NOMO-1 (cell line): Measurements from ENCODE around the gene KCNK10.

Experiments
- DNase-seq, 2 experiments: peaks; one replicate each; lab custom pipeline; 2025; ENCODE audit not compliant: unreplicated experiment in 2 of 2; lab: John Stamatoyannopoulos, UW

The KCNK10 gene, protein sequence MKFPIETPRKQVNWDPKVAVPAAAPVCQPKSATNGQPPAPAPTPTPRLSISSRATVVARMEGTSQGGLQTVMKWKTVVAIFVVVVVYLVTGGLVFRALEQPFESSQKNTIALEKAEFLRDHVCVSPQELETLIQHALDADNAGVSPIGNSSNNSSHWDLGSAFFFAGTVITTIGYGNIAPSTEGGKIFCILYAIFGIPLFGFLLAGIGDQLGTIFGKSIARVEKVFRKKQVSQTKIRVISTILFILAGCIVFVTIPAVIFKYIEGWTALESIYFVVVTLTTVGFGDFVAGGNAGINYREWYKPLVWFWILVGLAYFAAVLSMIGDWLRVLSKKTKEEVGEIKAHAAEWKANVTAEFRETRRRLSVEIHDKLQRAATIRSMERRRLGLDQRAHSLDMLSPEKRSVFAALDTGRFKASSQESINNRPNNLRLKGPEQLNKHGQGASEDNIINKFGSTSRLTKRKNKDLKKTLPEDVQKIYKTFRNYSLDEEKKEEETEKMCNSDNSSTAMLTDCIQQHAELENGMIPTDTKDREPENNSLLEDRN

DNA sequence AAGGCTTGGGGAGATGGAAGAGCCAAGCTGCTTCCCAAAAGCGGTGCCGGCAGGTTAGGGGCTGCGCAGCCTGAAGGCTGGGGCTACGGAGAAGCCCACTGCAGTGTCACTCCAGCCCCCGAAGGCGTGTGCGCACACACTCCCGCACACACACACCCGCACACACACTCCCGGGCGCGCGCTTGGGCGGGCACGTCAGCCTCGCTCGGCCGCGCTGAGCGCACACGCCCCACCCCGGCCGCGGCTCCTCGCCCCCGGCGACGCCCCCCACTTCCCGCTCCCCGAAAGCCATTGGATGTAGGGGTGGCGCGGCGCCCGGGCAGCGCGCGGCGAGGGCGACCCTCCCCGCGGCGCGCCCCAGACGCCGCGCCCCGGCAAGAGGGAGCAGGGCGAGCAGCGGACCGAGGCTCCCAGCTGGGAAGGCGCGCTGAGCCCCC lies at the start of gene KCNK10:
Gene KCNK10, minus strand, starts transcription at position 184 of the 437 bp plus-strand sequence. CDS start 471 bp downstream, outside the sequence.
- DNase-seq, result no peak

DNA sequence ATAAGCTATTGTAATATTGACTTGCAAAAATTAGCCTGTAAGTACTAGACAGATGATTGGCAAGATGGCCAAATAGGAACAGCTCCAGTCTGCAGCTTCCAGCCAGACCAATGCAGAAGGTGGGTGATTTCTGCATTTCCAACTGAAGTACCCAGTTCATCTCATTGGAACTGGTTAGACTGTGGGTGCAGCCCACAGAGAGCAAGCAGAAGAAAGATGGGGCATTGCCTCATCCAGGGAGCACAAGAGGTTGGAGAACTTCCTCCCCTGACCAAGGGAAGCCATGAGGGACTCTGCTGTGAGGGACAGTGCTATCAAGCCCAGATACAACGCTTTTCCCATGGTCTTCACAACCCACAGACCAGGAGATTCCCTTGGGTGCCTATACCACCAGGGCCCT lies 46.4 kb upstream of the KCNK10 start:
- DNase-seq, result no peak

DNA sequence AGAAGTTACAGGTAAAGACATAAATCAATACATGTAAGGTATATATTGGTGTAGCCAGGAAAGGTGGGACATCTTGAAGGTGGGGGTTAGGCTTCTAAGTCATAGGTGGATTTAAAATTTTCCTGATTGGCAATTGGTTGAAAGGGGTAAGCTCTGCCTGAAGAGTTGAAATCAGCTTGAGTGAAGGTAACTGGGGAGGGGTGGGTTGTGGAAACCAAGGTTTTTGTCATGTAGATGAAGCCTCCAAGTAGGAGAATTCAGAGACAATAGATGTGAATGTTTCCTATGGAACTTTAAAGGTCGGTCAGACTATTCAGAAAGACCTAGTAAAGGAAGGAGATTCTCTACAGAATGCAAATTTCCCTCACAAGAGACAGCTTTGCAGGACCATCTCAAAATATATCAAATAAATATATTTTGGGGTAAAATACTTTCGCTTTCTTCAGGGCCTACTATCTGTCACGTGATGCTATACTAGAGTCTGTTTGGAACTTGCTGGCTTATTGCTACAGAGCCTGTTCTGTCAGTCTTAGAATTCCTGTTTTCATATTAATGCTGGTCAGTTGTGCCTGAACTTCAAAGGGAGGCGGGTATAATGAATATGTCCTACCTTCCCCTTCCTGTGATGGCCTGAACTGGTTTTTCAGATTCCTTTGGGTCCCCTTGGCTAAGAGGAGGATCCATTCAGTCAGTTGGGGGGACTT lies 41.8 kb upstream of the KCNK10 start:
- no peak for DNase-seq

DNA sequence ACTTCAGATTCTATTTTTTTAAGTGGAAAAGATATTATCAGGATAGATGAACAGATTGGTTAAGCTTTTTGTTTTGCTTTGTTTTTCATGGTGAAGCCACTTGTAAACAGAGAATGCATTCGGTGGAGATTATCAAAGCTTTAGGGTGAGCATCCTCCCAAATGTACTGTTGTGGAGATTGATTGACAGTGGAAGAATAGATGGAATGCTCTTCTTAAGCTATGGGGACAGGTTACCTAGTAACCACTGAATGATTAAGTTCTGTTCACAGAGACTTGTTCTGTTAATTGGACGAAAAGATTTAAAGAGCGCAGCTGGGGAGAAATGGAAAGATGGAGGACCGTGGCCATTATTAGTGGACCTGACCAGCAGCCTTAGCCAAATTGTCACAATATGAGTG lies 40.6 kb upstream of the KCNK10 start:
- DNase-seq, result no peak

DNA sequence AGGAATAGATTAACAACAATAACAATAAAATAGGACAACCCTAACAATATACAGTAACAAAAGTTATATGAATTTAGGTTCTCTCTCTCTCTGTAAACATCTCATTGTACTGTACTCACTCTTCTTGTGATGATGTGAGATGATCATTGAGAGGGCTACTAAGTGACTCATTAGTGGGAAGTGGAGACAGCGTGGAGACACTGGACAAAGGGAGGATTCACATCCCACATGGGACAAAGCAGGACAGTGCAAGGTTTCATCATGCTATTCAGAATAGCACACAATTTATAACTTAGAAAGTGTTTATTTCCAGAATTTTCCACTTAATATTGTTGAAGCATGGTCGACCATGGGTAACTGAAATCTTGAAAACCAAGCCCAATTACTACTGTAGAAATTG lies 36.4 kb upstream of the KCNK10 start:
- no peak for DNase-seq

DNA sequence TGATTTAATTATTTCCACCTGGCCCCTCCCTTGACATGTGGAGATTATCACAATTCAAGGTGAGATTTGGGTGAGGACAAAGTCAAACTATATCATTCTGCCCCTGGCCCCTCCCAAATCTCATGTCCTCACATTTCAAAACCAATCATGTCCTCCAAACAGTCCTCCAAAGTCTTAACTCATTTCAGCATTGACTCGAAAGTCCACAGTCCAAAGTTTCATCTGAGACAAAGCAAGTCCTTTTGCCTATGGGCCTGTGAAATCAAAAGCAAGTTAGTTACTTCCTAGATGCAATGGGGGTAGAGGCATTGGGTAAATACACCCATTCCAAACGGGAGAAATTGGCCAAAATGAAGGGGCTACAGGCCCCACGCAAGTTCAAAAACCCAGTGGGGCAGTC lies 31.3 kb upstream of the KCNK10 start:
- no peak for DNase-seq

DNA sequence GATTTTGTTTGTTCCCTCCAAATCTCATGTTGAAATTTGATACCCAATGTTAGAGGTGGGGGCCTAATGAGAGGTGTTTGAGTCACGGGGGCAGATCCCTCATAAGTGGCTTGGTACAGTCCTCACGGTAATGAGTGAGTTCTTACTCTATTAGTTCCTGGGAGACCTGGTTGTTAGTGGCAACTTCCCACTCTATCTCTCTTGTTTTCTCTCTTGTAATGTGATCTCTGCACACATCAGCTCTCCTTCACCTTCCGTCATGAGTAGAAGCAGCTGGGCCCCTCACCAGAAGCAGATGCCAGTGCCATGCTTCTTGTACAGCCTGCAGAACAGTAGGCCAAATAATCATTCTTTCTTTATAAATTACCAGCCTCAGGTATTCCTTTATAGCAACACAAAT lies 29.6 kb upstream of the KCNK10 start:
- DNase-seq, result no peak

DNA sequence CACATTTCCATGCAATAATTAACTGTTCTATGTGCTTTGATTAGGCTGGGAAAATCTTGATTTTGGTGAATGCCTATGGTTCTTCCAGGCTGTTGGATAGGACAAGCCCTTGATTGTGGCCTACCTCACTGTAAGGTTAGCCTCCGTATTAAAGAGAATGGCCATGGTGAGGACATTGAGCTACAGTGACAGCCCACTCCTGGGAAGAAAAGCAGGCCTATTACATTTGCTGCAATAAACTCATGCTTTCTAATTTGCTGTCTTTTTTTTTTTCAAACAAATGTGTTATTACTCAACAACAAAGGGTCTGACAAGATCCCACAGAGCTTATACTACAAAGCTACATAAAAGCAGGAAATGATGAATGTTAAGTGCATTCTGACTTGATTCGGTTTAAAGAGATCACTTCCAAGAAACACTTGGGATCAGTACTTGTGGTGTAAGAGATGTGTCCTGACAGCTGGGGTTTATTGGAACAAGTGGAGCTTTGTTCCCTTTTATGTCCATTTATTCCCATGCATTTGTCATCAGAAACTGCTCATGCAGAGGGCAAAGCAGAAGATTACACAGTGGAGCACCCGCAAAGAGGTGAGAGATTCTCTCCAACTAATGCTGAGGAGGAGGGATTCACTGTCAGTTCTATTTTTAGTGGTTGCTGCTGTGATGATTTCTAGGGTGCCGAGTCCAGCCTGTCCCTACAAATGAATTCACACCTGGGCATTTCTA lies 29.1 kb upstream of the KCNK10 start:
- no peak for DNase-seq

DNA sequence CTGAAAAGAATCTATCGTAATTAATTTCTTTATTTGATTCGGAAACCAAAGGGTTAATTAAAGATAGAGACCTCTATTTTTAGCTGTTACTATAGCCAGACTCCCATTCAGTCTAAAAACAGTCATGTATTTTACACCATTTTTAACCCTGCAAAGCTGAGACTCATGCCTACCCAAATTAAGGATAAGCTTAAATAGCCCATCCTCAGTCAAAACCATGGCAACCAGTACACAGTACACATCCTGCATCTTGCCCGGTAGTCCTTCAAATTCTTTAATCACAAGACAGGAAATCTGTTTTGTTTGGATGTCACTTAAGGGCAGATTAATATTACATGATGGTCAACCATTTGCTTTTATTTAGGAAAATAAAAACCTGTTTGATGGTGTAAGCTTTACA lies 25.5 kb upstream of the KCNK10 start:
- DNase-seq, result no peak

DNA sequence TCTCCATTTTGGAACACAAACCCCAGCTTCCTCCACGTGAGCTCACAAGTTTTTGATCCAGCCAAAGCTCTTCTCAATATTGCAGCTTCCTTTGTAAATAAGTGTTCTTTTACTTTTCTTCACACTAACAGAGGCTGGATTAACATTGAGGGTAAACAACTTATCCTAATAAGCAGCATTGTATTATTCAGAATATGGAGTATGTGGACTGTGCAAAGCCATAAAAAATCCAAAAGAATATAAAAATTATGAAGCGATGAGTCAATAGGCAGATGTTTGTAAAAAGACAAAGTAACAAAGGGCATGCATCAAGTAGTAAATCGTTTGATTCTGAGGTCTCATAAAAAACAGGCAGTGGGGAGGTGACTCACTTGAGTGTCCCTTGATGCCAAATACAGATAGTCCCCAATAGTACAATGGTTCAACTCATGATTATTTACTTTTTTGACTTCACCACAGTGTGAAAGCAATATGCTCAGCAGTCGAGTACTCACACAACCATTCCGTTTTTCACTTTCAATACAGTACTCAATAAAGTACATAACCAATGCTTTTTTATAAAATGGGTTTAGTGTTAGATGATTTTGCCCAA lies 23.1 kb upstream of the KCNK10 start:
- DNase-seq, result no peak

DNA sequence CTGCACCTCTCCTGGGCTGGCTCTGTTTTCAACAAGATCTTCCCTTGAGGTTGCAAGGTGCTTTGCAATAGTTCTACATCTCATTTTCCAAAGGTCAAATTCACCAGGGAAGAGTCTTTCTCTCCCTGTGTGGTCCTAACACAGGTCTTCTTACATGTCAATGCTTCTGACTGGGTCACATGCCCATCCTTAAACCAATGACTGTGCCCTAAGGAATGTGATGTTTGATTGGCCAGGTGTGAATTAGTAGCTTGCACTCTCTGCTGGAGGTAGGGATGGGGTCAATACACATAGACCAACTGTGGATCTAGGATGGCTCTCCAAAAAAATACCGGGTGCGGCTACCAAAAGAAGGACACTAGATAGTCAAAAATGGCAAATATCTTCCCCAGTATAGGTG lies 19.9 kb upstream of the KCNK10 start:
- DNase-seq, result no peak

DNA sequence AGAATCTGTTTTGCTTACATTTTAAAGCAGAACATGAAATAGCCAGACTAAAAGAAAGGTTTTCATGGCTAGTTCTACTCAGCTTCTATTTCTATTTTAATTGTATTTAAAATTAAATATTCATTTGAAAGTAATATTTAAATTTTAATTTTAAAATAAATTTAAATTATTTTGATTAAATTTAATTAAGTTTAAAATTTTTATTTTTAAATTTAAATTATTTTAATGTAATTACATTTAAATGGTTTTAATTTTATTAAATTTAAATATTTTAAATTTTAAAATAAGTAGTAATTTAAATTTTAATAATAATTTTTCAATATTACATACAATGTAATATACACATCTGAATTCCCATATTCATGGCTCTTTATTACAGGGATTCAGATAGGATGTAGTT lies 17.3 kb upstream of the KCNK10 start:
- DNase-seq, result no peak

DNA sequence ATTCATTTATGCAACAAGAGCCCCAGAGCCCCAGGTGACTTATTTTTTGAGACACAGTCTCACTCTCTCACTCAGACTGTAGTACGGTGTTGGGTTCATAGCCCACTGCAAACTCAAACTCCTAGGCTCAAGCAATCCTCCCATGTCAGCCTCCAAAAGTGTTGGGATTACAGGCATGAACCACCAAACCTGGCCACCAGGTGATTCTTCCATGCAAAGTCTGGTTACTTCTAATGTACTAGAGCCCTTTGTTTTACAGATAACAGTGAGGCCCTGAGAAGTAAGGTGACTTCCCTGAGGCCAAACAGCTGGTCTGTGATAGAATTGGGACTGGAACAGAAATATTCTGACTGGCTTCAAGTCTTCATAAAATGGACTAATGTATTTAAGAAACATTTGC lies 10.0 kb upstream of the KCNK10 start:
- no peak for DNase-seq

DNA sequence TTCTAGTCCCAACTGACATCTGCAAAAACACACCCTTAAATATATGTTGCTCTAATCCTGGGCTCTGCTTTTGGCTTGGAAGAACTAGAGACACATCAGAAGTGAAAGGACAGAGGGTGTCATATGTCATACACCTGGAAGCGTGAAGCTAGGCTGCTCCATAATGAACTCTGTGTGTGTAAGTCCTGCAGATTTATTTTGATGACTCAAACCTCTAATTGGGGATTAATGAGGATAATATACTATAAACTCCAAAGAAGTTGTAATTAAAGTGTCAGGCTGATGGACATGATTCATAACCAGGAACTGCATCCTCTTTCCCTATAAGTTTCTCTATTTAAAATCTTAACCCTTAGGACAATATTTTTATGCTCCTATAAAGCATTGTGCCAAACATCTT lies 4.4 kb upstream of the KCNK10 start:
- no peak for DNase-seq

DNA sequence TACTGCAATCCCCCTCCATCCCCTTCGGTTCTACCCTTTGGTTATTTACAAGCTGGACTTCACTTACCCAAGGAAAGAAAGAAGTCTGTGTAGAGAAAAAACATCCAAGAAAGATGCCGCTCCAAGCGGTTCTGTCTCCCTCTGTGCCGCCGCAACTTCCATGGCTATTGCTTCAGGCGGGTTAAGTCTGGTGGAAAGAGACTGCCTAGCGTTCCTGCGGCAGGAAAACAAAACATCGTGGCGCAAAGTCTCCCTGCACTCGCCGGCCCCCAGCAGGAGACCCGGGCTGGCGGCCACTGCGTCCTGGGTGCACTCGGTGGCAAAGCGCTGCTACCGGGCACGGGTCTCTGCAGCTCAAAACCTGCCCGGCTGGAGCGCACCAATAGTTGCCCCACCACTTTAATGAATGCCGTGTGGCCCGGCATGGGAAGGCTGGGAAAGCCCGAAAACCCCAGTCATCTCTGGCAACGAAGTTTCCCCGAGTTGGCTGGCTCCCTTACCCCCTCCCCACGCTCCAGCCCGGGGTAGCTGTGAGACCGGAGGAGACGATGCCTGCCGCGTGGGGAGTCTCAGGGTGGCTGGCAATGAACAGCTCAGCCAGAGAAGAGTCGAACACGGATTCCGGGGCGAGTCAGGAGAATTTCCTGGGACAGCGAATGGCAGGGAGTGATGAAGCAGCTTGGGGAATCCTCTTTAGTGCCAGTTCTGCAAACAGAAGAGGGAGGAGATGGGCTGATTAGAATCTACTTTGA lies 3.5 kb upstream of the KCNK10 start:
- no peak for DNase-seq

DNA sequence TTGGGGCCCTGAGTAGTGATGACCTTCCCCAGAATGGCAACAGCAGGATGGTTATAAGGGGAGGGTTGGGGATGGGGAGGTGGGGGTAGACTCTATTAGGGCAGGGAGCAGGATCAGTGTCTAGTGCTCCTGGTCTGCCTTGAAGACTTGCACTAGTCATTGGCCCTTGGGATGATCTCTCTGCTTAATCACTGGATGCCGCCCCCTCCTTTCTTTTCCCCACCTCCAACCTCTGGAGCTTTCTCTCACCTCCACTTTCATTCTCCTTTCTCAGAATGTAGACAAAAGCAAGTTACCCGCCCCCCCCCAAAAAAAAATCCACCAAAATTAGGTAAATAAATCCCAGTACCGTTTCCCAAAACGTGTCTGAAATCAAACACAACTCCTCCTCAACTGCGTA lies 2.8 kb upstream of the KCNK10 start:
- no peak for DNase-seq

DNA sequence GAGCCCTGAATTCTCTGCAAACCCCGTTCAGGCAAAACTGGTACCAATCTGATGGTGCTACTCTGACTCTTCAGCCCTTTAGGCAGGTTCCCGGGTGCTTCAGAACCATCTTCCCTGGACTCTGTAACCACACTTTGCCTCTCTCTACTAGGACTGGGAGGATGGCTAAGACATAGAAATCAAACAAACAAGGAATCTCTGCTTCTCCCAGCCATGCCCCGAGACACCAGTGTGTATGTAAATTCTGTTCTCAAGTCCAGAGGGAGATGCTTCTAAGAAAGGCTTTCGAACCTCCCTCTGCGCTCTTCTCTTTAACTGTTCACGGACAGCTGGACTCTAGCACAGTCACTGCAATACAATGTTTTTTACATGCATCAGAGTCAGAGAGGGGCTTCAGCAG lies 1.9 kb upstream of the KCNK10 start:
- DNase-seq, result no peak

DNA sequence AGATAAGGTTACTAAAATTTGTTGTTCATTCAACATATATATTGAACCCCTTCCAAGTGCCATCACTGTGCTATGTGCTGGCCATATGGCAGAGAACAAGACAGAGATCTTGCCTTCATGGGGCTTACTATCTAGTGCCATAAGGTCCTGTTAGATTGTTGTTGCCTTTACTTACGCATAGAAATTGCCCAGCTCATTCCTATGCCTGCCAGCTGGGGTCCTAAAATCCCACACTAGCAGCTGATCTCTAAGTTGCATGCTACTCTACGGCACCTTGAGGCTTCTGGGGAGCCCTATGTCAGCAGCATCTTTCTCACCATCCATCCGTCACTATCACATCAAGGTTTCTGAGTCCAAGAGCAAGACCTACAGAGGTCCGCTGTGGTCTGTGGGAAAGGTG lies 1.4 kb upstream of the KCNK10 start:
- no peak for DNase-seq

DNA sequence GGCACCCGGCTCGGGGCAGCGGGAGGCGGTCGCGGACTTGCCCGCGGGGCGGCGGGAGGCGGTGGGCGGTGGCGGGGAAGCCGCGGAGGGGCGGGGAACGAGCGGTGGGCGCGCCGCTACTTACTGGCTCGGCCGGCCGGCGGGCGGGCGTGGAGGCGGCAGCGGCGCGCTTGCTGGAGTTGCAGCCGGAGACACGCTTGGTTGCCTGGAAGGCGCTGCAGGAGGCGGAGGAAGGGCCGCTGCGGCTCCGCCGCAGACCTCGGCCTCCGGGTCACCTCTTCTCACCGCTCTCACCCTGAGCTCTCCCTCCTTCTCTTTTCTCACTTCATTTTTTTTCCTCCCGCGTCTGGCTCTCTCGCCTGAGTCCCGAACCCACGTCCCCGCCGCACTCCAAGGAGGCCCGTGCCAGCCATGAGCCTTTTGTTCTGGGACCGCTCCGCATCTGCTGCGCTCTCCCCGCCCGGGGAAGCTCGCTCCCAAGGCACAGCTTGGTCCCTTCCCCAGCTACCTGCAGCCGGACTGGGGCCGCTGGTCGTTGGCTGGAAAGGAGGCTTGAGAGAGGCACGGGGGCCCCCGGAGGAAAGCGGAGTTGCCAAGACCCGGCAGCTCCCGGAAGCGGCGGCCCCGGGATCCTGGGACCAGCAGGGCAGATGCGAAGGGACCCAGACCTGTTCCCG lies 592 bp upstream of the KCNK10 start:
- peak; percentile 28 to 40 for DNase-seq
